ENCODE data around the gene RYR1.

- TF ChIP-seq SP1 (IDR thresholded peaks at IDR 0.05; ENCODE audit: low read depth, low read length) (no peak), CTCF (IDR thresholded peaks at IDR 0.05; ENCODE audit: control extremely low read depth in 1 of 3, insufficient read depth in 1 of 3, low read depth in 1 of 3, low read length in 3 of 3) (no peak), YY1 (IDR thresholded peaks at IDR 0.05; ENCODE audit: low read depth, low read length) (no peak), CHD7 (IDR thresholded peaks at IDR 0.05; ENCODE audit: insufficient replicate concordance, low read length) (no peak), TAF1 (IDR thresholded peaks at IDR 0.05; ENCODE audit: low read depth, low read length) (no peak), POLR2A (IDR thresholded peaks at IDR 0.05; ENCODE audit: control extremely low read depth in 1 of 2, low read depth in 2 of 2, low read length in 2 of 2) (no peak), KDM1A (IDR thresholded peaks at IDR 0.05; ENCODE audit: borderline replicate concordance, low read length) (no peak)
Measured at GRCh38 chr19:38448225-38448624, 14.7 kb downstream of the RYR1 start.
